Lung (tissue), 12 donors: ENCODE data around the gene INSM1. TPM values are rescaled to one million over a fixed set of nuclear protein-coding genes. Genes with fewer than 3 reads are reported as not detected.

Source experiments
- ATAC-seq: fragments of 200-7000 bp; cut with Tn5 transposase; one replicate; pipeline ENCODE4 v1.9.1; 2020; ENCODE audit warnings: moderate number of reproducible peaks; ENCODE audit not compliant: insufficient read depth, low FRiP score
- DNase-seq, 3 donors: peaks; one replicate each; pipeline ENCODE4 v3.0.0-alpha.2; 2013 to 2017
- H3K27ac ChIP-seq, 2 donors: one replicate each; pipeline ENCODE4 v1.5.1; 2013; ENCODE audit warnings: mild to moderate bottlenecking in 2 of 2, moderate library complexity in 2 of 2, control low read depth in 1 of 2, inconsistent platforms in 1 of 2, low read depth in 1 of 2, low read length in 1 of 2
- H3K27me3 ChIP-seq, 3 donors: one replicate each; pipeline ENCODE4 v1.5.1; 2013; ENCODE audit warnings: low read length in 2 of 3; ENCODE audit not compliant: control insufficient read depth in 3 of 3, insufficient read depth in 3 of 3
- H3K36me3 ChIP-seq, 4 donors: one replicate each; pipeline ENCODE4 v1.5.1; 2013; ENCODE audit warnings: low read length in 4 of 4, mild to moderate bottlenecking in 1 of 4, moderate library complexity in 1 of 4; ENCODE audit not compliant: control insufficient read depth in 4 of 4, insufficient read depth in 4 of 4
- H3K4me1 ChIP-seq, 5 donors: one replicate each; pipeline ENCODE4 v1.5.1; 2013; ENCODE audit warnings: low read length in 5 of 5, mild to moderate bottlenecking in 2 of 5, moderate library complexity in 1 of 5; ENCODE audit not compliant: control insufficient read depth in 5 of 5, insufficient read depth in 5 of 5
- H3K4me3 ChIP-seq: one replicate; pipeline ENCODE4 v1.5.1; 2013; ENCODE audit warnings: mild to moderate bottlenecking, control low read depth, moderate library complexity
- H3K9ac ChIP-seq, 2 donors: one replicate each; pipeline ENCODE4 v1.5.1; 2013; ENCODE audit warnings: low read length in 2 of 2, control low read depth in 1 of 2; ENCODE audit not compliant: insufficient read depth in 1 of 2
- H3K9me3 ChIP-seq, 4 donors: one replicate each; pipeline ENCODE4 v1.5.1; 2013; ENCODE audit warnings: low read length in 3 of 4, mild to moderate bottlenecking in 1 of 4, moderate library complexity in 1 of 4; ENCODE audit not compliant: control insufficient read depth in 4 of 4, insufficient read depth in 3 of 4
- WGBS, 2 donors: extraction: QIAGEN DNeasy Blood & Tissue Kit; methylation state at CpG; one replicate each; pipeline ENCODE4 v1.1.7; 2013; 5-methylcytosine and 5-hydroxymethylcytosine counted together
- polyA plus RNA-seq, 2 donors: library from polyadenylated mRNA; stranded (reverse); fragments of 200-250 nt; gene quantifications; one replicate each; pipeline ENCODE4 v1.2.1, GENCODE V29; 2013
- total RNA-seq, 2 donors: library from RNA; depleted of rRNA in 1 of 2; stranded (reverse); fragments of >200 nt in 1 of 2; gene quantifications; one replicate each; pipeline ENCODE4 v1.2.1, GENCODE V29; 2014 to 2021
- TF ChIP-seq, protein P1 (sequence below): IDR thresholded peaks from 2 replicates; pipeline ENCODE4 v1.5.1; 2012; ENCODE audit warnings: mild to moderate bottlenecking; ENCODE audit errors: control extremely low read depth, extremely low read depth
- donor health status: control.
- donor health status: control.
- donor health status: Bipolar disorder and iron deficiency.
- donor health status: healthy.
- donor health status: DM: yes; HTN: yes; CAD: no.

INSM1 gene
- total and polyA plus RNA-seq, 4 donors: 0.04 to 0.18 (median 0.08) TPM

GRCh38 chr20:20391115-20391514, 23.2 kb downstream of the INSM1 start:
- Histone ChIP-seq H3K27me3 (no peaks in the 10 kb centered on the region), H3K4me3 (no peak overlapping the region), H3K27ac (no peak overlapping the region), H3K9me3 (no peaks in the 10 kb centered on the region), H3K36me3 (peaks cover 0 to 45% (median 12%) of the 10 kb centered on the region in 4 donors), H3K9ac (no peak overlapping the region), H3K4me1 (peaks cover 0 to 9% (median 0%) of the 10 kb centered on the region in 5 donors)
- no peak for ATAC-seq
- 87 to 91% methylated on average over 4 of the region's 4 CpGs for WGBS, 2 donors
- TF ChIP-seq, protein P1, sequence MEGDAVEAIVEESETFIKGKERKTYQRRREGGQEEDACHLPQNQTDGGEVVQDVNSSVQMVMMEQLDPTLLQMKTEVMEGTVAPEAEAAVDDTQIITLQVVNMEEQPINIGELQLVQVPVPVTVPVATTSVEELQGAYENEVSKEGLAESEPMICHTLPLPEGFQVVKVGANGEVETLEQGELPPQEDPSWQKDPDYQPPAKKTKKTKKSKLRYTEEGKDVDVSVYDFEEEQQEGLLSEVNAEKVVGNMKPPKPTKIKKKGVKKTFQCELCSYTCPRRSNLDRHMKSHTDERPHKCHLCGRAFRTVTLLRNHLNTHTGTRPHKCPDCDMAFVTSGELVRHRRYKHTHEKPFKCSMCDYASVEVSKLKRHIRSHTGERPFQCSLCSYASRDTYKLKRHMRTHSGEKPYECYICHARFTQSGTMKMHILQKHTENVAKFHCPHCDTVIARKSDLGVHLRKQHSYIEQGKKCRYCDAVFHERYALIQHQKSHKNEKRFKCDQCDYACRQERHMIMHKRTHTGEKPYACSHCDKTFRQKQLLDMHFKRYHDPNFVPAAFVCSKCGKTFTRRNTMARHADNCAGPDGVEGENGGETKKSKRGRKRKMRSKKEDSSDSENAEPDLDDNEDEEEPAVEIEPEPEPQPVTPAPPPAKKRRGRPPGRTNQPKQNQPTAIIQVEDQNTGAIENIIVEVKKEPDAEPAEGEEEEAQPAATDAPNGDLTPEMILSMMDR: no peak
- no peak for DNase-seq

DNA sequence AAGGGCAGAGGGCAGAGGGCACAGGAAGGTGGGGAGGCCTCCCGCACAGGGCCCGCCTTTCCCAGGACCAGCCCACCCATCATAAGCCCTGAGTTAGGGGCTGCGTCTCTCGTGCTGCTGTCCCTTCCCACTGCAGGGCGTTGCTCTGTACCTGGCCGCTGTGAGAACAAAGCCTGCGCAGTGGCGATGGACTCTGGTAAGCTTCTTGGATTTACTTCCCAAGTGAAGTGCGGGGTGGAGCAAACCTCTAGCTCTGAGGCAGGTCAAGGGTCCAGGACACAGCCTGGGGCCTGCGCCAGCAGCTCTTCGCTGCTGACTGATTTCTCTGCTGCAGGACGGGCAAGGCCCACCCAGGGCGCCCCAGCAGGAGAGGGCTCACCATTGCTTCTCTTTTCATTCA, 23.9 kb downstream of the INSM1 start:
- peaks cover 0 to 9% (median 0%) of the 10 kb centered on the region in 5 donors for H3K4me1 ChIP-seq
- no peak overlapping the region for H3K9ac ChIP-seq
- DNase-seq (no peak), ATAC-seq (no peak)
- no peaks in the 10 kb centered on the region for H3K9me3 ChIP-seq
- TF ChIP-seq, protein P1: no peak
- no peak overlapping the region for H3K4me3 ChIP-seq
- no peak overlapping the region for H3K27ac ChIP-seq
- peaks cover 0 to 49% (median 12%) of the 10 kb centered on the region in 4 donors for H3K36me3 ChIP-seq
- WGBS, 2 donors: 86 to 92% methylated on average over 13 of the region's 13 CpGs
- no peaks in the 10 kb centered on the region for H3K27me3 ChIP-seq

- Histone ChIP-seq H3K27me3 (no peaks in the 10 kb centered on the region), H3K27ac (no peak overlapping the region), H3K36me3 (peaks cover 0 to 55% (median 12%) of the 10 kb centered on the region in 4 donors), H3K9ac (no peak overlapping the region), H3K4me1 (peaks cover 0 to 9% (median 0%) of the 10 kb centered on the region in 5 donors), H3K4me3 (no peak overlapping the region), H3K9me3 (no peaks in the 10 kb centered on the region)
- 51 to 71% methylated on average over 20 of the region's 20 CpGs for WGBS, 2 donors
- TF ChIP-seq, protein P1: no peak
- ATAC-seq (no peak), DNase-seq (no peak)
Observed at GRCh38 chr20:20393207-20394120, 25.6 kb downstream of the INSM1 start.
